A549 (cell line): ENCODE results near the gene ALDH3B1. TPM values are rescaled to one million over a fixed set of nuclear protein-coding genes. Genes with fewer than 3 reads are reported as not detected.
A peak's percentile ranks its signal among the peaks of the same experiment; 100 is the strongest.

Source experiments
- ATAC-seq, 2 experiments: fragments of 200-7000 bp in 1 of 2; fragments of >200 bp in 1 of 2; cut with Nextera tagmentation in 1 of 2; cut with Tn5 transposase in 1 of 2; 3 replicates each; pipeline versions ENCODE4 v1.8.0 to v1.9.1; 2018 to 2020; ENCODE audit warnings: mild to moderate bottlenecking in 1 of 2, moderate library complexity in 1 of 2
- CTCF ChIA-PET: fragments of 300-600 bp; sonication (Branson Sonifier 250); formaldehyde crosslinking; extraction: SDS; loops from one replicate; lab custom pipeline; 2021; ENCODE audit warnings: antibody characterized with exemption, inconsistent platforms; lab: Yijun Ruan, JAX
- POLR2A ChIA-PET: fragments of 350-600 bp; formaldehyde crosslinking; extraction: SDS; loops from one replicate; lab custom pipeline; 2021; ENCODE audit warnings: antibody characterized with exemption, inconsistent platforms; lab: Yijun Ruan, JAX
- DNase-seq, 2 experiments: peaks; one replicate each; pipeline versions ENCODE4 v3.0.0 to v3.0.0-alpha.2; 2011 to 2016; ENCODE audit warnings: low read depth in 1 of 2, low spot score in 1 of 2
- FAIRE-seq: peaks from 2 replicates; lab custom pipeline; 2011; peaks lifted over from hg19 to GRCh38; lab: Jason Lieb, UNC
- H3K27ac ChIP-seq, 2 experiments: fragments of >200 bp; sonication (Bioruptor Twin); formaldehyde crosslinking; 3 replicates each; pipeline ENCODE4 v1.5.1; 2016 to 2017
- H3K4me1 ChIP-seq: fragments of >200 bp; sonication (Bioruptor Twin); formaldehyde crosslinking; 3 replicates; pipeline ENCODE4 v1.6.1; 2016
- H3K4me2 ChIP-seq: fragments of >200 bp; sonication (Bioruptor Twin); formaldehyde crosslinking; 3 replicates; pipeline ENCODE4 v1.6.1; 2016
- H3K4me3 ChIP-seq: fragments of >200 bp; sonication (Bioruptor Twin); formaldehyde crosslinking; 3 replicates; pipeline ENCODE4 v1.5.1; 2016
- H3K9me3 ChIP-seq: fragments of >200 bp; sonication (Bioruptor Twin); formaldehyde crosslinking; 3 replicates; pipeline ENCODE4 v1.6.1; 2016
- BCL3 ChIP-seq: fragments of >200 bp; sonication (Bioruptor Twin); formaldehyde crosslinking; IDR thresholded peaks from 3 replicates; pipeline ENCODE4 v1.6.1; 2016
- BHLHE40 ChIP-seq: IDR thresholded peaks from 2 replicates; pipeline ENCODE4 v1.6.1; 2012; ENCODE audit warnings: low read depth, low read length, inconsistent platforms
- CEBPB ChIP-seq, 2 experiments: fragments of >200 bp in 1 of 2; sonication (Bioruptor Twin) in 1 of 2; formaldehyde crosslinking in 1 of 2; IDR thresholded peaks; 2 replicates each; pipeline ENCODE4 v1.6.1; 2012 to 2016
- CHD2 ChIP-seq: fragments of 150-350 bp; IDR thresholded peaks from 2 replicates; pipeline ENCODE4 v1.6.1; 2014; ENCODE audit warnings: low read length; ENCODE audit not compliant: partially characterized antibody
- CHD4 ChIP-seq: fragments of 200-600 bp; sonication (generic); IDR thresholded peaks from 2 replicates; pipeline ENCODE4 v1.6.1; 2016; ENCODE audit warnings: antibody characterized with exemption, mild to moderate bottlenecking, borderline replicate concordance
- EHF ChIP-seq: fragments of 250-450 bp; sonication (Bioruptor Pico); IDR thresholded peaks from 2 replicates; pipeline ENCODE4 v1.5.0; 2020; ENCODE audit warnings: mild to moderate bottlenecking
- EP300 ChIP-seq, 2 experiments: fragments of >200 bp; sonication (Bioruptor Twin); formaldehyde crosslinking; IDR thresholded peaks; 2 replicates in 1 of 2; 3 replicates in 1 of 2; pipeline ENCODE4 v1.6.1; 2016 to 2017
- FOSB ChIP-seq: fragments of 250-450 bp; sonication (Bioruptor Pico); IDR thresholded peaks from 2 replicates; pipeline ENCODE4 v1.5.0; 2020; ENCODE audit warnings: mild to moderate bottlenecking, moderate library complexity
- FOSL2 ChIP-seq, 2 experiments: fragments of 450-650 bp in 1 of 2; fragments of >200 bp in 1 of 2; sonication (Bioruptor Twin) in 1 of 2; formaldehyde crosslinking; IDR thresholded peaks; 2 replicates each; pipeline versions ENCODE4 v1.5.0 to v1.6.1; 2016 to 2020; ENCODE audit warnings: mild to moderate bottlenecking in 1 of 2, moderate library complexity in 1 of 2
- FOXS1 ChIP-seq: fragments of 250-450 bp; sonication (Bioruptor Pico); IDR thresholded peaks from 2 replicates; pipeline ENCODE4 v1.5.0; 2020; ENCODE audit warnings: mild to moderate bottlenecking, moderate library complexity
- HDAC2 ChIP-seq: fragments of 200-600 bp; sonication (generic); IDR thresholded peaks from 2 replicates; pipeline ENCODE4 v1.6.1; 2016
- HES2 ChIP-seq: fragments of >200 bp; sonication (Bioruptor Twin); formaldehyde crosslinking; IDR thresholded peaks from 2 replicates; pipeline ENCODE4 v1.6.1; 2016
- HMGXB4 ChIP-seq: fragments of 250-450 bp; sonication (Bioruptor Pico); IDR thresholded peaks from 2 replicates; pipeline ENCODE4 v1.5.0; 2021; ENCODE audit warnings: mild to moderate bottlenecking, moderate library complexity, borderline replicate concordance
- HOXA7 ChIP-seq: fragments of 250-450 bp; sonication (Bioruptor Pico); IDR thresholded peaks from 2 replicates; pipeline ENCODE4 v1.5.0; 2020; ENCODE audit warnings: mild to moderate bottlenecking, moderate library complexity
- HOXB5 ChIP-seq: fragments of 250-450 bp; sonication (Bioruptor Pico); IDR thresholded peaks from 2 replicates; pipeline ENCODE4 v1.5.0; 2020; ENCODE audit warnings: mild to moderate bottlenecking, moderate library complexity
- JUNB ChIP-seq: fragments of >200 bp; sonication (Bioruptor Twin); formaldehyde crosslinking; IDR thresholded peaks from 2 replicates; pipeline ENCODE4 v1.6.1; 2016
- KDM1A ChIP-seq: fragments of 200-600 bp; sonication (generic); IDR thresholded peaks from 2 replicates; pipeline ENCODE4 v1.6.1; 2016; ENCODE audit warnings: low read depth, mild to moderate bottlenecking
- KDM5A ChIP-seq: fragments of 200-600 bp; sonication (generic); IDR thresholded peaks from 2 replicates; pipeline ENCODE4 v1.6.1; 2016; ENCODE audit warnings: antibody characterized with exemption, mild to moderate bottlenecking
- MAZ ChIP-seq: fragments of 150-350 bp; IDR thresholded peaks from 2 replicates; pipeline ENCODE4 v1.6.1; 2014; ENCODE audit warnings: antibody characterized with exemption, low read depth, low read length, borderline replicate concordance
- NPAS2 ChIP-seq: fragments of 250-450 bp; sonication (Bioruptor Pico); IDR thresholded peaks from 2 replicates; pipeline ENCODE4 v1.8.0; 2022; ENCODE audit warnings: mild to moderate bottlenecking, moderate library complexity, borderline replicate concordance
- NR3C1 ChIP-seq: fragments of >200 bp; sonication (Bioruptor Twin); formaldehyde crosslinking; IDR thresholded peaks from 3 replicates; pipeline ENCODE4 v1.6.1; 2017
- PBX3 ChIP-seq: IDR thresholded peaks from 2 replicates; pipeline ENCODE4 v1.6.1; 2012
- RAD21 ChIP-seq, 2 experiments: fragments of >200 bp in 1 of 2; sonication (Bioruptor Twin) in 1 of 2; formaldehyde crosslinking in 1 of 2; IDR thresholded peaks in 1 of 2; conservative IDR thresholded peaks in 1 of 2; 2 replicates in 1 of 2; 3 replicates in 1 of 2; pipeline ENCODE4 v1.6.1; 2012 to 2018; ENCODE audit warnings: inconsistent platforms in 1 of 2
- RARB ChIP-seq: fragments of 250-450 bp; sonication (Bioruptor Pico); IDR thresholded peaks from 2 replicates; pipeline ENCODE4 v1.8.0; 2021; ENCODE audit warnings: mild to moderate bottlenecking, moderate library complexity
- SMC3 ChIP-seq: fragments of >200 bp; sonication (Bioruptor Twin); formaldehyde crosslinking; IDR thresholded peaks from 3 replicates; pipeline ENCODE4 v1.6.1; 2018; ENCODE audit warnings: inconsistent platforms
- SREBF2 ChIP-seq: fragments of 450-650 bp; IDR thresholded peaks from 2 replicates; pipeline ENCODE4 v1.6.1; 2014; ENCODE audit warnings: mild to moderate bottlenecking, moderate library complexity
- TP53 ChIP-seq: fragments of 250-450 bp; sonication (Bioruptor Pico); IDR thresholded peaks from 2 replicates; pipeline ENCODE4 v1.5.0; 2021; ENCODE audit warnings: mild to moderate bottlenecking, moderate library complexity
- ZNF302 ChIP-seq: fragments of 250-450 bp; sonication (Bioruptor Pico); IDR thresholded peaks from 2 replicates; pipeline ENCODE4 v1.9.0; 2021; ENCODE audit warnings: inconsistent platforms, mild to moderate bottlenecking, moderate library complexity
- ZSCAN20 ChIP-seq: fragments of 250-450 bp; sonication (Bioruptor Pico); IDR thresholded peaks from 2 replicates; pipeline ENCODE4 v1.8.0; 2022; ENCODE audit warnings: mild to moderate bottlenecking, moderate library complexity
- WGBS: methylation state at CpG from one replicate; pipeline ENCODE4 v1.1.6; 2017; ENCODE audit errors: missing lambda C conversion rate; 5-methylcytosine and 5-hydroxymethylcytosine counted together
- polyA plus RNA-seq, 4 experiments: library from polyadenylated mRNA; depleted of rRNA in 3 of 4; stranded (reverse); fragments of >200 nt; fragmentation: RNase III in 1 of 4; extraction: RNeasy Plus Mini Kit Qiagen cat#74134 plus additional on column Dnase treatment in 1 of 4; gene quantifications; 2 replicates in 3 of 4; 3 replicates in 1 of 4; pipeline ENCODE4 v1.2.3, GENCODE V29; 2011 to 2017

The ALDH3B1 gene
- polyA plus RNA-seq, 2 of the 4 experiments (the other 2 are of a cell fraction) = 93.7 to 130 TPM

- no peak overlapping the region; the same call in 2 of the 3 replicates for H3K4me3 ChIP-seq
- TF ChIP-seq HOXA7 (CRISPR knock-in tag) (peak; percentile 66; the same call in 1 of the 2 replicates), ZNF302 (CRISPR knock-in tag) (0 out of 2 replicates have a peak, but pooled peaks have one; percentile 5), RARB (peak; percentile 6; the same call in 1 of the 2 replicates), SREBF2 (no peak), EHF (peak; percentile 31; the same call in 1 of the 2 replicates), PBX3 (0 out of 2 replicates have a peak, but pooled peaks have one; percentile 27), RAD21 (conservative IDR thresholded peaks at IDR 0.05 in 1 of 2, IDR thresholded peaks at IDR 0.05 in 1 of 2) (peak in 1 of 2 experiments; percentile 5; a peak in 1 of 5 replicates), HOXB5 (CRISPR knock-in tag) (peak; percentile 81; the same call in 1 of the 2 replicates), NR3C1 (no peak), BHLHE40 (no peak)
- ChIA-PET POLR2A (interaction anchor here (0.6 to 1.4 kb wide), 3 partner anchors 10 to 1445 kb away, joined by 3 to 5 read pairs (median 3); no protein-coding TSS in a partner anchor), CTCF (interaction anchor here (1.1 to 2.7 kb wide), 5 partner anchors 8 to 22 kb away, joined by 3 to 11 read pairs (median 5); no protein-coding TSS in a partner anchor)
- no peaks in the 10 kb centered on the region for H3K9me3 ChIP-seq
- peaks cover 93% of the 10 kb centered on the region for H3K4me1 ChIP-seq
- ATAC-seq (no peak; a peak in 1 of 6 replicates), FAIRE-seq (no peak), DNase-seq (no peak)
- H3K27ac ChIP-seq = peak overlapping the region; percentile 99 to 100
- H3K4me2 ChIP-seq = peak overlapping the region; percentile 96
- WGBS = 34% methylated on average over 12 of the region's 13 CpGs
Measured at GRCh38 chr11:68016161-68016903, 6.2 kb downstream of the ALDH3B1 start.

GRCh38 chr11:68016904-68017817, 7.0 kb downstream of the ALDH3B1 start:
- DNase-seq (peak in 1 of 2 experiments; percentile 90), ATAC-seq (peak in 1 of 2 experiments; percentile 2; a peak in 2 of 6 replicates), FAIRE-seq (peak; percentile 96)
- CTCF ChIA-PET = interaction anchor here (1.1 to 2.6 kb wide), 4 partner anchors 9 to 23 kb away, joined by 3 to 8 read pairs (median 4); no protein-coding TSS in a partner anchor
- Histone ChIP-seq H3K4me3 (no peak overlapping the region), H3K9me3 (no peaks in the 10 kb centered on the region), H3K4me2 (peak overlapping the region; percentile 96), H3K4me1 (peaks cover 84% of the 10 kb centered on the region), H3K27ac (peak overlapping the region; percentile 99 to 100)
- WGBS = 28% methylated on average over 12 of the region's 16 CpGs
- POLR2A ChIA-PET = interaction anchor here (0.6 to 1.4 kb wide), 3 partner anchors 9 to 1446 kb away, joined by 3 to 5 read pairs (median 3); no protein-coding TSS in a partner anchor
- TF ChIP-seq CHD4 (no peak), KDM5A (no peak), FOXS1 (CRISPR knock-in tag) (peak; percentile 40; the same call in 1 of the 2 replicates), TP53 (CRISPR knock-in tag) (no peak), HOXA7 (CRISPR knock-in tag) (peak; percentile 83; the same call in 1 of the 2 replicates), CEBPB (IDR thresholded peaks at IDR 0.05) (peak; percentile 59 to 83), HMGXB4 (CRISPR knock-in tag) (peak; percentile 51; the same call in 1 of the 2 replicates), MAZ (peak; percentile 75; the same call in 1 of the 2 replicates), SREBF2 (no peak), FOSB (no peak; the same call in 1 of the 2 replicates), EP300 (IDR thresholded peaks at IDR 0.05) (no peak; a peak in 1 of 5 replicates), FOSL2 (IDR thresholded peaks at IDR 0.05) (no peak), FOSL2 (CRISPR knock-in tag; IDR thresholded peaks at IDR 0.05) (peak; percentile 32), JUNB (no peak), HDAC2 (no peak), SMC3 (peak; percentile 15; the same call in 1 of the 3 replicates), RARB (peak; percentile 31; the same call in 1 of the 2 replicates), HOXB5 (CRISPR knock-in tag) (0 out of 2 replicates have a peak, but pooled peaks have one; percentile 32), BCL3 (peak; percentile 65), BHLHE40 (peak; percentile 78), NPAS2 (CRISPR knock-in tag) (peak; percentile 71; the same call in 1 of the 2 replicates), HES2 (no peak), KDM1A (no peak), CHD2 (peak; percentile 8), ZSCAN20 (peak; percentile 65; the same call in 1 of the 2 replicates)
